A549 (cell line): ENCODE data around the gene ZNF138.

Experiments
- CBX2 ChIP-seq: fragments of 200-600 bp; sonication (generic); IDR thresholded peaks from 2 replicates; pipeline ENCODE4 v1.6.1; 2016; ENCODE audit warnings: low read depth, mild to moderate bottlenecking, borderline replicate concordance
- CHD4 ChIP-seq: fragments of 200-600 bp; sonication (generic); IDR thresholded peaks from 2 replicates; pipeline ENCODE4 v1.6.1; 2016; ENCODE audit warnings: antibody characterized with exemption, mild to moderate bottlenecking, borderline replicate concordance
- CTCF ChIP-seq: fragments of >200 bp; sonication (Bioruptor Twin); formaldehyde crosslinking; IDR thresholded peaks from 3 replicates; pipeline ENCODE4 v1.5.1; 2016
- ELK1 ChIP-seq: fragments of 150-350 bp; IDR thresholded peaks from 2 replicates; pipeline ENCODE4 v1.6.1; 2014; ENCODE audit warnings: low read depth, mild to moderate bottlenecking, low read length
- EP300 ChIP-seq, 2 experiments: fragments of >200 bp; sonication (Bioruptor Twin); formaldehyde crosslinking; IDR thresholded peaks; 2 replicates in 1 of 2; 3 replicates in 1 of 2; pipeline ENCODE4 v1.6.1; 2016 to 2017
- POLR2A ChIP-seq: IDR thresholded peaks from 2 replicates; pipeline ENCODE4 v1.6.1; 2012; ENCODE audit warnings: mild to moderate bottlenecking, low read length
- ZFP36 ChIP-seq: fragments of 450-650 bp; IDR thresholded peaks from 2 replicates; pipeline ENCODE4 v1.6.1; 2014; ENCODE audit warnings: borderline replicate concordance; ENCODE audit not compliant: partially characterized antibody

GRCh38 chr7:64873155-64873500, 78.9 kb downstream of the ZNF138 start:
- no peak for TF ChIP-seq CTCF
- no peak for TF ChIP-seq CHD4
- TF ChIP-seq ELK1 = no peak
- no peak for TF ChIP-seq CBX2
- no peak for TF ChIP-seq POLR2A
- TF ChIP-seq EP300 (IDR thresholded peaks at IDR 0.05) = no peak
- no peak for TF ChIP-seq ZFP36
